ENCODE data around the gene DND1.
"Not testable (repeated sequence)": the region's sequence is repeated elsewhere in the genome, so short reads cannot be mapped to it uniquely, and the experiment has no call there.

DND1 gene

GRCh38 chr5:140710899-140711552 is 37.6 kb upstream of the DND1 start:
- H3K27me3 Mint-ChIP-seq (ENCODE audit: low read depth): peaks cover 5% of the 10 kb centered on the region
- peaks cover 5% of the 10 kb centered on the region for H3K4me1 Mint-ChIP-seq
- peak overlapping the region; percentile 86 to 90 (median 89) for H3K4me3 Mint-ChIP-seq
- H3K27ac Mint-ChIP-seq: peak overlapping the region; percentile 52 to 82 (median 55)
- peaks cover 5% of the 10 kb centered on the region for H3K9me3 Mint-ChIP-seq
- no peak for TF ChIP-seq CTCF (IDR thresholded peaks at IDR 0.05; ENCODE audit: unreplicated experiment in 3 of 3)
- H3K36me3 Mint-ChIP-seq (ENCODE audit: low read depth): peaks cover 15% of the 10 kb centered on the region

GRCh38 chr5:140708787-140709186 is 35.4 kb upstream of the DND1 start:
- H3K4me3 Mint-ChIP-seq; H3K4me1 Mint-ChIP-seq; H3K27ac Mint-ChIP-seq; H3K9me3 Mint-ChIP-seq; H3K27me3 Mint-ChIP-seq (ENCODE audit: low read depth): not testable (repeated sequence)
- H3K36me3 Mint-ChIP-seq (ENCODE audit: low read depth): peaks cover 34% of the 10 kb centered on the region

- Mint-ChIP-seq H3K9me3 (peaks cover 5% of the 10 kb centered on the region), H3K4me1 (peaks cover 5% of the 10 kb centered on the region), H3K27ac (no peak overlapping the region), H3K27me3 (ENCODE audit: low read depth) (peaks cover 5% of the 10 kb centered on the region), H3K4me3 (peak overlapping the region in 1 of 3 experiments; percentile 18), H3K36me3 (ENCODE audit: low read depth) (peaks cover 39% of the 10 kb centered on the region)
- TF ChIP-seq CTCF (IDR thresholded peaks at IDR 0.05; ENCODE audit: unreplicated experiment in 3 of 3): no peak
These were observed 34.4 kb upstream of the DND1 start for GRCh38 chr5:140707812-140708211.

GRCh38 chr5:140700177-140701144 is 27.1 kb upstream of the DND1 start, which contains the start of gene ZMAT2:
TSS of gene ZMAT2 (plus strand) at chr5:140700447. CDS start at chr5:140700461, 14 bp downstream.
- Mint-ChIP-seq H3K4me3 (peak within 1 kb of the TSS; percentile 97 to 98 (median 98)), H3K27ac (peak within 1 kb of the TSS; percentile 44 to 88 (median 88)), H3K36me3 (ENCODE audit: low read depth) (peaks cover 79% of the 10 kb centered on the region), H3K9me3 (no peaks in the 10 kb centered on the region), H3K27me3 (ENCODE audit: low read depth) (no peaks in the 10 kb centered on the region), H3K4me1 (peaks cover 18% of the 10 kb centered on the region)
- TF ChIP-seq CTCF (IDR thresholded peaks at IDR 0.05; ENCODE audit: unreplicated experiment in 3 of 3): no peak

GRCh38 chr5:140696891-140697492 is 23.6 kb upstream of the DND1 start:
- Mint-ChIP-seq H3K27ac (no peak overlapping the region), H3K9me3 (no peaks in the 10 kb centered on the region), H3K36me3 (ENCODE audit: low read depth) (peaks cover 64% of the 10 kb centered on the region), H3K4me1 (peaks cover 26% of the 10 kb centered on the region), H3K27me3 (ENCODE audit: low read depth) (no peaks in the 10 kb centered on the region), H3K4me3 (no peak overlapping the region)
- no peak for TF ChIP-seq CTCF (IDR thresholded peaks at IDR 0.05; ENCODE audit: unreplicated experiment in 3 of 3)

- Mint-ChIP-seq H3K9me3 (no peaks in the 10 kb centered on the region), H3K36me3 (ENCODE audit: low read depth) (peaks cover 55% of the 10 kb centered on the region), H3K27me3 (ENCODE audit: low read depth) (no peaks in the 10 kb centered on the region), H3K27ac (no peak overlapping the region), H3K4me1 (peaks cover 24% of the 10 kb centered on the region), H3K4me3 (peak overlapping the region; percentile 50 to 98 (median 79))
- TF ChIP-seq CTCF (IDR thresholded peaks at IDR 0.05; ENCODE audit: unreplicated experiment in 3 of 3): no peak
These were observed 20.9 kb upstream of the DND1 start for GRCh38 chr5:140694276-140694675.
